GM21723 (cell line): Measurements from ENCODE around the gene CDC27.
"Not testable (repeated sequence)": the region's sequence is repeated elsewhere in the genome, so short reads cannot be mapped to it uniquely, and the experiment has no call there.

ENCODE experiments used
- ATAC-seq: cut with Tn5 transposase; IDR thresholded peaks from one replicate; pipeline ENCODE4 v1.9.1; 2021; ENCODE audit warnings: mild to moderate bottlenecking, moderate library complexity; ENCODE audit not compliant: unreplicated experiment

CDC27 gene

GRCh38 chr17:47188876-47189731 is at the start of gene CDC27:
Gene CDC27, minus strand, starts transcription at chr17:47189295. Its CDS starts 123 bp downstream, at chr17:47189172.
- ATAC-seq = peak; percentile 92

- no peak for ATAC-seq
These were observed 49.4 kb upstream of the CDC27 start for GRCh38 chr17:47238321-47239010.

GRCh38 chr17:47237841-47238240 is 48.7 kb upstream of the CDC27 start:
- ATAC-seq = no peak

GRCh38 chr17:47235923-47236322 is 46.8 kb upstream of the CDC27 start:
- ATAC-seq = no peak

- ATAC-seq = no peak
These were observed 46.4 kb upstream of the CDC27 start for GRCh38 chr17:47235506-47235905.

- ATAC-seq = no peak
These were observed 43.4 kb upstream of the CDC27 start for GRCh38 chr17:47232465-47232864.

GRCh38 chr17:47231866-47232265 is 42.8 kb upstream of the CDC27 start:
- ATAC-seq = no peak

GRCh38 chr17:47231334-47231733 is 42.2 kb upstream of the CDC27 start:
- ATAC-seq = no peak

GRCh38 chr17:47230864-47231263 is 41.8 kb upstream of the CDC27 start:
- no peak for ATAC-seq

GRCh38 chr17:47229535-47230443 is 40.7 kb upstream of the CDC27 start:
- ATAC-seq = peak; percentile 78

- ATAC-seq = no peak
These were observed 38.8 kb upstream of the CDC27 start for GRCh38 chr17:47227862-47228261.

GRCh38 chr17:47225911-47226688 is 37.0 kb upstream of the CDC27 start:
- no peak for ATAC-seq

- ATAC-seq = no peak
These were observed 36.4 kb upstream of the CDC27 start for GRCh38 chr17:47225436-47225858.

- no peak for ATAC-seq
These were observed 35.9 kb upstream of the CDC27 start for GRCh38 chr17:47224966-47225365.

GRCh38 chr17:47224077-47224476 is 35.0 kb upstream of the CDC27 start:
- not testable (repeated sequence) for ATAC-seq

GRCh38 chr17:47223460-47223859 is 34.4 kb upstream of the CDC27 start:
- ATAC-seq = no peak

- ATAC-seq = no peak
These were observed 33.9 kb upstream of the CDC27 start for GRCh38 chr17:47223007-47223406.

- no peak for ATAC-seq
These were observed 33.0 kb upstream of the CDC27 start for GRCh38 chr17:47222047-47222446.

- ATAC-seq = no peak
These were observed 32.1 kb upstream of the CDC27 start for GRCh38 chr17:47221154-47221553.

GRCh38 chr17:47220531-47220999 is 31.5 kb upstream of the CDC27 start:
- ATAC-seq = no peak
